ENCODE measurements around the gene CTR9. TPM values are rescaled to one million over a fixed set of nuclear protein-coding genes. Genes with fewer than 3 reads are reported as not detected.

Gene CTR9
- total and polyA plus RNA-seq, 2 of the 8 experiments (the other 6 are each of a cell fraction or from before 2014, with no cell fraction given), result 6.1 to 37.7 TPM

- CTCF ChIA-PET (ENCODE audit: partially characterized antibody), result interaction anchor here (0.8 kb wide), 1 partner anchor 150 kb away, joined by 3 read pairs; no protein-coding TSS in a partner anchor
- H4K91ac ChIP-seq (replicated peaks; ENCODE audit: insufficient read length, low read length), result no peak overlapping the region
- no peak overlapping the region for H2BK20ac ChIP-seq (ENCODE audit: low read length)
- no peak overlapping the region for H3K23ac ChIP-seq (ENCODE audit: insufficient read length)
- no peak overlapping the region for H2AFZ ChIP-seq (ENCODE audit: low read length)
- no peak overlapping the region for H2AK5ac ChIP-seq (ENCODE audit: low read depth, low read length)
- H3K4ac ChIP-seq (replicated peaks; ENCODE audit: insufficient read length, low read depth, low read length), result no peak overlapping the region
- H4K5ac ChIP-seq (ENCODE audit: insufficient read length, low read depth, low read length), result no peak overlapping the region
- H2BK5ac ChIP-seq (ENCODE audit: low read depth, low read length), result no peak overlapping the region
- no peak overlapping the region for H3K56ac ChIP-seq (replicated peaks; ENCODE audit: insufficient read length, low read depth, low read length)
- H3K18ac ChIP-seq (ENCODE audit: extremely low read depth, low read length), result no peak overlapping the region
- WGBS, 2 experiments (ENCODE audit: extremely low coverage in 1 of 2, insufficient coverage in 1 of 2, insufficient read length in 1 of 2, insufficient replicate concordance in 2 of 2, low coverage in 1 of 2, low lambda C conversion rate in 2 of 2, missing lambda C conversion rate in 1 of 2), result 86% methylated on average over 3 of the region's 3 CpGs; no CpG with 5 or more reads in 1 of the 2 experiments
- H2BK12ac ChIP-seq (ENCODE audit: low read depth, low read length), result no peak overlapping the region
- POLR2A ChIA-PET (ENCODE audit: partially characterized antibody), result no interaction called here
- H3K36me3 ChIP-seq (ENCODE audit: control insufficient read depth in 2 of 4, insufficient read depth in 4 of 4, low read length in 3 of 4), result peaks cover 7 to 53% (median 34%) of the 10 kb centered on the region in 4 experiments; a peak in 7 of 8 replicates
- no peaks in the 10 kb centered on the region for H3K79me2 ChIP-seq (ENCODE audit: control insufficient read depth in 1 of 2, insufficient read depth in 2 of 2, low read length in 2 of 2)
- no peak overlapping the region for H3K4me2 ChIP-seq (ENCODE audit: insufficient read depth in 1 of 2, low read depth in 2 of 2, low read length in 2 of 2)
- no peak overlapping the region for H3K4me3 ChIP-seq (ENCODE audit: extremely low read depth in 1 of 4, insufficient read depth in 2 of 4, low read depth in 3 of 4, low read length in 4 of 4)
- peaks cover 0 to 2% of the 10 kb centered on the region in 2 experiments for H4K20me1 ChIP-seq (replicated peaks in 1 of 2; ENCODE audit: control insufficient read depth in 1 of 2, insufficient read depth in 2 of 2, low read length in 2 of 2)
- H4K8ac ChIP-seq (ENCODE audit: extremely low read depth, insufficient read depth, low read length), result no peak overlapping the region
- H2BK120ac ChIP-seq (replicated peaks; ENCODE audit: low read depth, low read length), result no peak overlapping the region
- no peaks in the 10 kb centered on the region for H3K23me2 ChIP-seq (ENCODE audit: low read depth, low read length)
- no peak overlapping the region for H3K9ac ChIP-seq (replicated peaks in 1 of 4; ENCODE audit: extremely low read depth in 1 of 4, low read depth in 3 of 4, low read length in 3 of 4)
- DNase-seq (ENCODE audit: low read depth in 1 of 2, low spot score in 2 of 2) (no peak), FAIRE-seq (no peak)
- H3K27me3 ChIP-seq (replicated peaks in 1 of 4; ENCODE audit: control insufficient read depth in 3 of 4, extremely low read depth in 1 of 4, insufficient read depth in 3 of 4, low read length in 3 of 4), result no peaks in the 10 kb centered on the region
- H3K9me3 ChIP-seq (ENCODE audit: insufficient read depth in 2 of 2, low read depth in 1 of 2, low read length in 1 of 2), result no peaks in the 10 kb centered on the region
- H2BK15ac ChIP-seq (ENCODE audit: low read length), result no peak overlapping the region
- H3K79me1 ChIP-seq (ENCODE audit: low read depth, low read length), result no peaks in the 10 kb centered on the region
- H3K27ac ChIP-seq (ENCODE audit: low read depth, low read length), result no peak overlapping the region
- no peaks in the 10 kb centered on the region for H3K4me1 ChIP-seq (replicated peaks in 1 of 4; ENCODE audit: control insufficient read depth in 3 of 4, insufficient read depth in 4 of 4, low read length in 3 of 4)
- no peak overlapping the region for H3K14ac ChIP-seq (ENCODE audit: insufficient read length)
- TF ChIP-seq EZH2 (IDR thresholded peaks at IDR 0.05; ENCODE audit: low read depth, low read length, severe bottlenecking) (no peak), CREB1 (IDR thresholded peaks at IDR 0.05) (no peak), POLR2AphosphoS5 (IDR thresholded peaks at IDR 0.05; ENCODE audit: low read depth, low read length) (no peak), TBP (IDR thresholded peaks at IDR 0.05; ENCODE audit: low read depth, low read length) (no peak), SAP30 (IDR thresholded peaks at IDR 0.05; ENCODE audit: insufficient read depth, insufficient replicate concordance, low read length) (no peak)
- TF ChIP-seq, protein P1, sequence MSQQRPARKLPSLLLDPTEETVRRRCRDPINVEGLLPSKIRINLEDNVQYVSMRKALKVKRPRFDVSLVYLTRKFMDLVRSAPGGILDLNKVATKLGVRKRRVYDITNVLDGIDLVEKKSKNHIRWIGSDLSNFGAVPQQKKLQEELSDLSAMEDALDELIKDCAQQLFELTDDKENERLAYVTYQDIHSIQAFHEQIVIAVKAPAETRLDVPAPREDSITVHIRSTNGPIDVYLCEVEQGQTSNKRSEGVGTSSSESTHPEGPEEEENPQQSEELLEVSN (IDR thresholded peaks at IDR 0.05), result no peak
- TF ChIP-seq, protein P2, sequence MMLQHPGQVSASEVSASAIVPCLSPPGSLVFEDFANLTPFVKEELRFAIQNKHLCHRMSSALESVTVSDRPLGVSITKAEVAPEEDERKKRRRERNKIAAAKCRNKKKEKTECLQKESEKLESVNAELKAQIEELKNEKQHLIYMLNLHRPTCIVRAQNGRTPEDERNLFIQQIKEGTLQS (IDR thresholded peaks at IDR 0.05; ENCODE audit: insufficient read depth, low read depth, low read length), result no peak
- TF ChIP-seq, protein P3, sequence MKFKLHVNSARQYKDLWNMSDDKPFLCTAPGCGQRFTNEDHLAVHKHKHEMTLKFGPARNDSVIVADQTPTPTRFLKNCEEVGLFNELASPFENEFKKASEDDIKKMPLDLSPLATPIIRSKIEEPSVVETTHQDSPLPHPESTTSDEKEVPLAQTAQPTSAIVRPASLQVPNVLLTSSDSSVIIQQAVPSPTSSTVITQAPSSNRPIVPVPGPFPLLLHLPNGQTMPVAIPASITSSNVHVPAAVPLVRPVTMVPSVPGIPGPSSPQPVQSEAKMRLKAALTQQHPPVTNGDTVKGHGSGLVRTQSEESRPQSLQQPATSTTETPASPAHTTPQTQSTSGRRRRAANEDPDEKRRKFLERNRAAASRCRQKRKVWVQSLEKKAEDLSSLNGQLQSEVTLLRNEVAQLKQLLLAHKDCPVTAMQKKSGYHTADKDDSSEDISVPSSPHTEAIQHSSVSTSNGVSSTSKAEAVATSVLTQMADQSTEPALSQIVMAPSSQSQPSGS (IDR thresholded peaks at IDR 0.05; ENCODE audit: low read length), result no peak
These were observed 26.3 kb downstream of the CTR9 start for GRCh38 chr11:10777393-10777793.

Measured in H1 (cell line).